Measurements from ENCODE around the gene CDH20. TPM values are rescaled to one million over a fixed set of nuclear protein-coding genes. Genes with fewer than 3 reads are reported as not detected.

The CDH20 gene
- total and polyA plus RNA-seq, 2 of the 4 experiments (the other 2 are of a cell fraction): not detected

GRCh38 chr18:61556316-61556715 lies 223.1 kb downstream of the CDH20 start:
- H3K4ac ChIP-seq (ENCODE audit: low read depth, low read length): no peak overlapping the region
- no peak overlapping the region for H2AFZ ChIP-seq (replicated peaks; ENCODE audit: low read length, poor library complexity)
- no peak overlapping the region for H3K23ac ChIP-seq (ENCODE audit: low read depth, low read length)
- no peak overlapping the region for H2BK15ac ChIP-seq (ENCODE audit: low read depth, low read length)
- H2BK120ac ChIP-seq (ENCODE audit: low read depth, low read length): no peak overlapping the region
- no peak overlapping the region for H4K91ac ChIP-seq (ENCODE audit: insufficient read depth, low read depth, low read length)
- H3K79me1 ChIP-seq (ENCODE audit: low read depth in 1 of 2, low read length in 2 of 2): no peaks in the 10 kb centered on the region
- H4K20me1 ChIP-seq (ENCODE audit: insufficient read depth, low read length): no peaks in the 10 kb centered on the region
- no peak overlapping the region for H2AK9ac ChIP-seq (replicated peaks; ENCODE audit: low read depth, low read length, poor library complexity)
- H3K27ac ChIP-seq (ENCODE audit: insufficient read depth, low read length): no peak overlapping the region
- POLR2A ChIA-PET (ENCODE audit: unreplicated experiment): no interaction called here
- ATAC-seq (ENCODE audit: low read depth): no peak
- no TSS peak for BruUV-seq (replicated peaks)
- H4K8ac ChIP-seq (ENCODE audit: low read depth in 2 of 2, low read length in 2 of 2): no peak overlapping the region
- no peaks in the 10 kb centered on the region; the same call in 1 of the 2 replicates for H3K9me3 ChIP-seq (ENCODE audit: control insufficient read depth, insufficient read depth, low read length)
- WGBS, 2 experiments (ENCODE audit: extremely low coverage in 2 of 2, insufficient read length in 1 of 2): no CpG with 5 or more reads among the region's 3 CpGs
- H3K14ac ChIP-seq (replicated peaks; ENCODE audit: low read depth, low read length): no peak overlapping the region
- H3K4me2 ChIP-seq (ENCODE audit: low read depth, low read length): no peak overlapping the region
- H3K36me3 ChIP-seq (ENCODE audit: control insufficient read depth, insufficient read depth, low read length): no peaks in the 10 kb centered on the region
- no peaks in the 10 kb centered on the region for H3K4me1 ChIP-seq (ENCODE audit: control insufficient read depth, insufficient read depth, low read length)
- no peak overlapping the region for H2BK20ac ChIP-seq (ENCODE audit: low read depth, low read length)
- intact Hi-C loops (cut with micrococcal nuclease): no loop called here
- H2BK5ac ChIP-seq (ENCODE audit: low read depth, low read length, poor library complexity, severe bottlenecking): no peak overlapping the region
- no peak overlapping the region for H3K4me3 ChIP-seq (ENCODE audit: insufficient read depth, low read depth, low read length)
- DNase-seq: no peak
- H3K9me1 ChIP-seq (ENCODE audit: insufficient read depth, low read length): no peaks in the 10 kb centered on the region
- H3K9ac ChIP-seq (ENCODE audit: low read depth, low read length): no peak overlapping the region
- CTCF ChIA-PET: interaction anchor here (0.8 to 0.9 kb wide), 2 partner anchors 54 to 575 kb away, joined by 3 to 4 read pairs; no protein-coding TSS in a partner anchor
- no peak overlapping the region for H3K18ac ChIP-seq (ENCODE audit: low read depth, low read length)
- TF ChIP-seq CHD1 (IDR thresholded peaks at IDR 0.05; ENCODE audit: low read depth, low read length) (no peak), RFX5 (IDR thresholded peaks at IDR 0.05; ENCODE audit: low read depth, low read length) (no peak), RAD21 (IDR thresholded peaks at IDR 0.05; ENCODE audit: low read length) (no peak), RCOR1 (IDR thresholded peaks at IDR 0.05; ENCODE audit: insufficient replicate concordance, low read length) (no peak), ELK1 (IDR thresholded peaks at IDR 0.05; ENCODE audit: borderline replicate concordance, low read depth, low read length) (no peak), BHLHE40 (IDR thresholded peaks at IDR 0.05; ENCODE audit: low read depth, low read length) (no peak), MAFK (IDR thresholded peaks at IDR 0.05; ENCODE audit: low read depth, low read length) (no peak), POLR2A (IDR thresholded peaks at IDR 0.05; ENCODE audit: low read depth, low read length) (no peak), MAZ (IDR thresholded peaks at IDR 0.05; ENCODE audit: borderline replicate concordance, low read depth, low read length) (no peak), NFE2L2 (IDR thresholded peaks at IDR 0.05; ENCODE audit: low read depth, low read length) (no peak), MXI1 (IDR thresholded peaks at IDR 0.05; ENCODE audit: borderline replicate concordance, low read depth, low read length) (no peak), FOS (IDR thresholded peaks at IDR 0.05; ENCODE audit: low read depth, low read length) (no peak)
- dilution Hi-C loops (cut with HindIII; ENCODE audit: low sequenced_read_pairs, unreplicated experiment): no loop called here
- H3K27me3 ChIP-seq (ENCODE audit: control insufficient read depth, insufficient read depth, low read length): no peaks in the 10 kb centered on the region
- H4K5ac ChIP-seq (ENCODE audit: low read depth, low read length): no peak overlapping the region
- no peak overlapping the region for H3K56ac ChIP-seq (ENCODE audit: extremely low read depth, insufficient read depth, low read length)
- in situ Hi-C loops (cut with MboI; ENCODE audit: low sequenced_read_pairs): no loop called here
- no peak overlapping the region for H2AK5ac ChIP-seq (ENCODE audit: low read depth, low read length)
